Fibroblast of skin of scalp (primary cell): ENCODE results near the gene RILPL1.
A peak's percentile ranks its signal among the peaks of the same experiment; 100 is the strongest.
"Not testable (repeated sequence)": the region's sequence is repeated elsewhere in the genome, so short reads cannot be mapped to it uniquely, and the experiment has no call there.

Experiments
- DNase-seq: peaks from one replicate; pipeline ENCODE4 v3.0.0-alpha.2; 2013

Gene RILPL1

DNA sequence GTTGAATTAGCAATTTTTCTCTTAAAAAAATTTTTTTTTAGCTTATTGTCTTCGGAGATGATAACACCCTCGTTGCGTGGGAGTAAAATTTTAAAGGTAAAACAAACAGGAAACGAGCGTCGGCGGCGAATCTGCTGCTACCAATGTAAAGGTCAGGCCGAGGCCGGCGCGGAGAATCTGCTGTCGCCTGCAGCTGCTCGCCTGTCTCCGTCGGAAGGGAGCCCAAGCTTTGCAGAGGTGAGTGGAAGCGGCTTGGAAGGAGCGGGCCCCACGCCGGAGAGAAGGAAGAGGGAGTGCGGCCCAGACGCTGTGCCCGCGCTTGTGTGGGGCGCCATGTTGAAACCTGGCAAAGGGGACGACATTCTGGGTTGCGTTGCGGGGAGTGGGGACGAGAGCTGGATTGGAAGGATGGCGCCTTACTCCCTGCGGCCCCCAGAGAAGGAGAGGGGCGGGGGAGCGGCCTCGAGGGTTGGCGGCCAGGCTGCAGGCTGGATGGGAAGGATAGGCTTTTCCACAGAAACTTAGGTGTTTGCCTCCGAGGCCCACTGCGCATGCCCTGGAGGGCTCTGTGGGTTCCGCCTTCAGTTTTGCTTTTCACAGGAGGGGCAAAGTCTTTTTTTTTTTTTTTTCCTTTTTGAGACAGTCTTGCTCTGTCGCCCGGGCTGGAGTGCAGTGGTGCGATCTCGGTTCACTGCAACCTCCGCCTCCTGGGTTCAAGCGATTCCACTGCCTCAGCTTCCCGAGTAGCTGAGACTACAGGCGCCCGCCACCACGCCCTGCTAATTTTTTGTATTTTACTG lies 75.3 kb downstream of the RILPL1 start, which contains the start of gene SNRNP35:
Gene SNRNP35, plus strand, starts transcription at position 160 of the 800 bp plus-strand sequence. CDS start 7,402 bp downstream, outside the sequence.
- DNase-seq: peak; percentile 89

GRCh38 chr12:123453165-123453564 lies 80.4 kb downstream of the RILPL1 start:
- DNase-seq: no peak

DNA sequence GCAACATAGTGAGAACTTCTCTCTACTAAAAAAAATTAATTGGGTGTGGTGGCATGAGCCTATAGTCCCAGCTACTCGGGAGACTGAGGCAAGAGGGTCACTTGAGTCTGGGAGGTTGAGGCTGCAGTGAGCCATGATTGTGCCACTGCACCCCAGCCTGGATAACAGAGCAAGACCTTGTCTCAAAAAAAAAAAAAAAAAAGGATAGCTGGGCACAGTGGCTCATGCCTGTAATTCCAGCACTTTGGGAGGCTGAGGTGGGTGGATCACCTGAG lies 81.3 kb downstream of the RILPL1 start:
- not testable (repeated sequence) for DNase-seq

- DNase-seq: no peak
These were observed 82.9 kb downstream of the RILPL1 start for GRCh38 chr12:123450636-123451035.

DNA sequence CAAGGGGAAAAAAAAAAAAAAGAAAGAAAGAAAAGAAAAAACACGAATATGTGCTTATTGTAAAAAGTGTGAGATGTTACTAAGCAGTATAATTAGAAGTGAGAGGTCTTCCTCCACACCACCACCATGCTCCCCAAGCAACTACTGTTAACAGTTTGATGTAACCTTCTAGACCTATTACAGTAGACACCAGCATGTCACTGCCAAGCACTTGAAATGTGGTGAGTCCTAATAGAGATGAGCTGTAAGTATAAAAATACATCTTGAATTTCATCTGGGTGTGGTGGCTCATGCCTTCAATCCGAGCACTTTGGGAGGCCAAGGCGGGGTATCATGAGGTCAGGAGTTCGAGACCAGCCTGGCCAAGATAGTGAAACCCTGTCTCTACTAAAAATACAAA lies 83.7 kb downstream of the RILPL1 start:
- DNase-seq: no peak

DNA sequence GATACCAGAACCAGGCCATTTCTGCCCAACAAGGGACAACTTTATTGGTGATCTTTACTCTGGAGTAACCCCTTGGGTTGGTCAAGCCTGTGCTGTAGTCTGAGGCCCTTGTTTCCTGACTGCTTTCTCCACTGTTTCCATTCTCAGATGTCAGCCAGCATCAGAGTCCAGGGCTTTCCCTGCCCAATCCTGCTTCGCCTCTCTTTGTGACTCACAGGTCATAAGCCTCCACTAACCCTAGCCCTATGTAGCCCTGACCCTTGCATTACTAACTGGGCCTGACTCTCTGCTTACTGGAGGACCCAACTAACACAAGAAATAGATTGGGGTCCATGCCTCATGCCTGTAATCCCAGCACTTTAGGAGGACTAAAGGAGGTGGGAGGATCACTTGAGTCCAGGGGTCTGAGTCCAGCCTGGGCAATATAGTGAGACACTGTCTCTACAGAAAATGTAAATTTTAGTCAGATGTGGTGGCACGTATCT lies 84.2 kb downstream of the RILPL1 start:
- DNase-seq: no peak

DNA sequence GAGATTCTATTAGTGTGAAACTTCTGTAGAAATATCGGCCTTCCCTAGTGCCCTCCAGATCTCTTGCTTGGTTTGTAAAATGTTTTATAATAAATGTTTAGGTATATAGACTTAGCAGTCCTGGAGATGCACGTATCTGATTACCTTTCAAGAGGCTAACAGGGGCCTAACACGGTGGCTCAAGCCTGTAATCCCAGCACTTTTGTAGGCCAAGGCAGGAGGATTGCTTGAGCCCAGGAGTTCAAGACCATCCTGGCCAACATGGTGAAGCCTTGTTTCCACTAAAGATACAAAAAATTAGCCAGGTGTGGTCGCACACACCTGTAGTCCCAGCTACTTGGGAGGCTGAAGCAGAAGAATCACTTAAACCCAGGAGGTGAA lies 87.2 kb downstream of the RILPL1 start:
- no peak for DNase-seq

GRCh38 chr12:123445388-123446332 lies 87.9 kb downstream of the RILPL1 start:
- DNase-seq: peak; percentile 12

DNA sequence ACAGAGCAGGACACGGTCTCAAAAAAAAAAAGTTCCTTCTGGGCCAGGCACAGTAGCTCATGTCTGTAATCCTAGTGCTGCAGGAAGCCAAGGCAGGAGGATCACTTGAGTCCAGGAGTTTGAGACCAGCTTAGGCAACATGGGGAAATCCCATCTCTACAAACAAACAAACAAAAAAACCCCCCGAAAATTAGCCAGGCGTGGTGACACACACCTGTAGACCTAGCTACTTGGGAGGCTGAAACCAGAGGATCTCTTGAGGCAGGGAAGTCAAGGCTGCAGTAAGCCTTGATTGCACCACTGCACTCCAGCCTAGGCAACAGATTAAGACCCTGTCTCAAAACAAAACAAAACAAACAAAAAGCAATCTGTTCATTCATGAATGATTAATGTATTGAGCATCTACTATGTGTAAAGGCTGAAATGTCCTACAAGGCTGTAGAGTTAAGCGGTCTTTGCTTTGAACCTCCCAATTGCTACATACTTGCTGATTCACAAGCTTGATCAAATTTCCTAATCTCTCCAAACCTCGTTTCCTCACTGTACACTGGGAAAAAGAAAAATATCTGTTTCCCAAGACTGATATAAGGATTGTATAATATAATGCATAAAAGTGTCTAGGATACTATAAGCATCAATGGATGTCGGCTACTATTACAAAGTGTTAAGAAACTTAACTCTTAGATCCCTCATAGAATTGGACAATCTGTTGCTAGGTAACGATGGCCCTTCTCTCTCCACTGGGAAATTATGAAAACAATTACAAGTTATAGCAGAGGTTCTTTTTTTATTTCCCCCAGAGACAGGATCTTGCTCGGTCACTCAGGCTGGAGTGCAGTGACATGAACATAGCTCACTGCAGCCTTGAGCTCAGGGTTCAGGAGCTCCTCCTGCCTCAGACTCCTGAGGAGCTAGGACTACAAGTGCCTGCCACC lies 89.2 kb downstream of the RILPL1 start:
- DNase-seq: no peak

GRCh38 chr12:123442774-123443173 lies 90.7 kb downstream of the RILPL1 start:
- no peak for DNase-seq

DNA sequence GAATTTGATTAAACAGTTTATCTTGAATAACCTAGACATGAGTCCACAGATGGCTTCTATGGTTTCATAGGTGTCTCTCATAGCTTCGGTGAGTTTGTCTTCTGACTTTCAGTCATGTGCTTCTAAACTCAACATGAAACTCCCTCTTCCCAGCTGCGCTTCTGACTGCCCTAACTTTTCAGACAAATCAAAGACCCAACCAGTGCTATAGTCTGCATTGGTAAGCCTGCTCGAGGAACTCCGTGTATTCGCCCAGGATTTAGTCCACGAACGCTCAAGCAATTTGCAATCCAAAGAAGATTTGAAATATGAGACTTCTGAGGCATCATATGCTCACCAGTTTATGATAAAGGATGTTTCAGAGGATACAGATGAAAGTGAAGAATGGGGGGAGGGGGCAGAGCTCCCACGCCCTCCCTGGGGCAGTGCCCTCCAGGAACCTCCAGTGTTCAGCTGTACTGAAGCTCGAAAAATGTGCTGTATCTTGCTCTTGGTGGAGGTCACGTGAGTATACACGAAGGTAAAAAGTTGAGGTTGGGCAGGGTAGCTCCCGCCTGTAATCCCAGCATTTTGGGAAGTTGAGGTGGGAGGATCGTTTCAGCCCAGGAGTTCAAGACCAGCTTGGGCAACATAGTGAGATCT lies 91.9 kb downstream of the RILPL1 start:
- DNase-seq: no peak

GRCh38 chr12:123436017-123436964 lies 97.2 kb downstream of the RILPL1 start, which contains the start of gene RILPL2:
TSS of gene RILPL2 (minus strand) at chr12:123436684. CDS start at chr12:123436420, 264 bp downstream.
- peak; percentile 61 for DNase-seq

DNA sequence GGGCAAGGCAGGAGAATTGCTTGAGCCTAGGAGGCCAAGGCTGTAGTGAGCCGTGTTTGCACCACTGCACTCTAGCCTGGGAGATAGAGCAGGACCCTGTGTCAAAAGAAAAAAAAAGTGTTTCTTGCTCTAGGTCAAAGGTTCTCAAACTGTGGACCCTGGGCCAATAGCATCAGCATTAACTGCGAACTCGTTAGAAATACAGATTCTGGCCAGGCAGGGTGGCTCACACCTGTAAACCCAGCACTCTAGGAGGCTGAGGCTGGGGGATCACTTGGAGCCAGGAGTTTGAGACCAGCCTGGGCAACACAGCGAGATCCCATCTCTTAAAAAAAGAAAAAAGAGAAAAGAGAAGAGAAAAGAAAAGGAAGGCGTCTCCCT lies 97.9 kb downstream of the RILPL1 start:
- DNase-seq: no peak

DNA sequence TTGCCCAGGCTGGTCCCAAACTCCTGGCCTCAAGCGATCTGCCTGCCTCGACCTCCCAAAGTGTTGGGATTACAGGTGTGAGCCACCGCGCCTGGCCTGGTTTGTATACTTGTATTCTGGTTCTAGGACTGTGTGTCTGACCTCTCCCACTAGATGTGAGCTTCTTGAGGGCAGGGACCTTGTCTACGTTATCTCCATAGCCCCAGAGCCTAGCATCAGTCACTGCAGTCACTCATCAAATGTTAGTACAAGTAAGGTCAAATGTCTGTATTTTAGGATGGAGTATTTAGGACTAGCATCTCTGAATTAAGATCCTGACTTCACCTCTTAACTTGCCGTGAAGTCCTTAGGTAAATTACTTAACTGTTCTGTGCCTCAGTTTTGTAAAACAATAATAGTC lies 99.9 kb downstream of the RILPL1 start:
- DNase-seq: no peak

- DNase-seq: not testable (repeated sequence)
These were observed 101.3 kb downstream of the RILPL1 start for GRCh38 chr12:123431951-123432817.

GRCh38 chr12:123429101-123429500 lies 104.4 kb downstream of the RILPL1 start:
- not testable (repeated sequence) for DNase-seq

GRCh38 chr12:123428591-123428990 lies 104.9 kb downstream of the RILPL1 start:
- no peak for DNase-seq

DNA sequence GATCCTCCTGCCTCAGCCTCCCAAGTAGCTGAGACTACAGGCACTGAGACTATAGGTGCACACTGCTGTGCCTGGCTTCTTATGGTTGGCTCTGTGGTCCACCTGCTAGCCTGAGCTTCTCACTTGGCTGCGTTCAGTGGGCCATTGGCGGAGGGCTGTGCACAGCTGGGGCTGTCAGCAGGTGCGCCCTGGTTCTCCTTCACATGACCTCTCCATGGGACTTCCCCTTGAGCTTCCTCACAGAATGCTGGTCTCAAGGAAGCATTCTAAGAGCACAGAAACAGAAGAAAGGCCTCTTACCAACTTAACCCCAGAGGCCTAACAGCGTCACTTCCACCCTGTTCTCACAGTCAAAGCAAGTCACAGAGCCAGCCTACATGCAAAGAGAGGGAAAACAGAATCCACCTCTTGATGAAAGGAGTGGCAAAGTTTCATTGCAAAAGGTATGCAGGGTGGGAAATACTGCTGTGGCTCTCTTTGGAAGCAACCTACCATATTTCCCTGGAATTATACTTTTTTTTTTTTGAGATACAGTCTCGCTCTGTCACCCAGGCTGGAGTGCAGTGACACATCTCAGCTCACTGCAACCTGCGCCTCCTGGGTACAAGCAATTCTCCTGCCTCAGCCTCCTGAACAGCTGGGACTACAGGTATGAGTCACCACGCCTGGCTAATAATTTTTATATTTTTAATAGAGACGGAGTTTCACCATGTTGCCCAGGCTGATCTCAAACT lies 106.3 kb downstream of the RILPL1 start:
- DNase-seq: no peak

DNA sequence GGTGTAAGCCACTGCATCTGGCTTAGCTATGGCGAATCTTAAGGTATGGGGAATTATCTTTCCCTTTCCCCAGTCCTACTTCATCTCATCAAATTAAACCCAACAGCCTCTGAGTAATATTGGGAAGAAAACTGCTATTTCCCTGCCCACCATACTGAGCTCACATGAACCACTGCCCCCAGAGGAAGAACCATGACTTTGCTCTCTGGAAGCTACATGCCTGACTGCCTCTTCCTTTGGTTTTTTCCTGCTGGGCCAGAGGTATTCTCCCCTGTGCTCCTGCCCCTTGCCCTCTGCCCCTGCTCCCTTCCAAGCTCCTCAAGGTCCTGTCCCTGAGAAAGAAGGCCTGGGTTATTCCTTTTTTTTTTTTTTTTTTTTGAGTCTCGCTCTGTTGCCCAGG lies 112.2 kb downstream of the RILPL1 start:
- DNase-seq: no peak
